GM23338 (cell line): ENCODE measurements around the gene NPHP1. TPM values are rescaled to one million over a fixed set of nuclear protein-coding genes. Genes with fewer than 3 reads are reported as not detected.

ENCODE experiments used
- ATAC-seq: fragments of 200-7000 bp; cut with Tn5 transposase; 3 replicates; pipeline ENCODE4 v1.9.1; 2020
- DNase-seq: peaks from one replicate; pipeline ENCODE4 v3.0.0-alpha.2; 2015; ENCODE audit warnings: low spot score
- H2AFZ ChIP-seq: fragments of 200-600 bp; sonication (generic); 2 replicates; pipeline ENCODE4 v1.8.0; 2016; ENCODE audit warnings: antibody characterized with exemption, mild to moderate bottlenecking, moderate library complexity
- H3F3A ChIP-seq: fragments of 200-600 bp; sonication (generic); replicated peaks from 2 replicates; pipeline ENCODE4 v1.8.0; 2017; ENCODE audit warnings: antibody characterized with exemption, mixed run types, low read depth
- H3K27ac ChIP-seq: fragments of 200-600 bp; sonication (generic); 2 replicates; pipeline ENCODE4 v1.6.1; 2016; ENCODE audit warnings: low read depth
- H3K27me3 ChIP-seq: fragments of 200-600 bp; sonication (generic); 2 replicates; pipeline ENCODE4 v1.8.0; 2016; ENCODE audit warnings: mild to moderate bottlenecking, mixed run types, moderate library complexity; ENCODE audit not compliant: insufficient read depth
- H3K36me3 ChIP-seq: fragments of 200-600 bp; sonication (generic); 2 replicates; pipeline ENCODE4 v1.8.0; 2016; ENCODE audit warnings: mild to moderate bottlenecking; ENCODE audit not compliant: insufficient read depth
- H3K4me1 ChIP-seq: fragments of 200-600 bp; sonication (generic); 2 replicates; pipeline ENCODE4 v1.8.0; 2016; ENCODE audit warnings: mild to moderate bottlenecking, moderate library complexity; ENCODE audit not compliant: insufficient read depth
- H3K4me2 ChIP-seq: fragments of 200-600 bp; sonication (generic); 2 replicates; pipeline ENCODE4 v1.7.1; 2017; ENCODE audit warnings: mixed run types
- H3K4me3 ChIP-seq: fragments of 200-600 bp; sonication (generic); 2 replicates; pipeline ENCODE4 v1.6.1; 2016; ENCODE audit warnings: mixed run types
- H3K79me2 ChIP-seq: fragments of 200-600 bp; sonication (generic); replicated peaks from 2 replicates; pipeline ENCODE4 v1.8.0; 2017; ENCODE audit warnings: mild to moderate bottlenecking; ENCODE audit not compliant: insufficient read depth
- H3K9me2 ChIP-seq: fragments of 200-600 bp; sonication (generic); 2 replicates; pipeline ENCODE4 v1.8.0; 2017; ENCODE audit not compliant: insufficient read depth
- H4K20me1 ChIP-seq: fragments of 200-600 bp; sonication (generic); replicated peaks from 2 replicates; pipeline ENCODE4 v1.8.0; 2017; ENCODE audit warnings: mild to moderate bottlenecking; ENCODE audit not compliant: insufficient read depth
- H3K27ac Mint-ChIP-seq: 2 replicates; pipeline ENCODE4 v1.8.0; 2020; ENCODE audit warnings: inconsistent platforms, mild to moderate bottlenecking, moderate library complexity, mixed read lengths
- H3K27me3 Mint-ChIP-seq: 3 replicates; pipeline ENCODE4 v1.8.0; 2022; ENCODE audit warnings: low read depth, mild to moderate bottlenecking, moderate library complexity, mixed read lengths, inconsistent platforms; ENCODE audit not compliant: insufficient read depth, poor library complexity
- H3K36me3 Mint-ChIP-seq: 3 replicates; pipeline ENCODE4 v1.8.0; 2021; ENCODE audit warnings: low read depth, mild to moderate bottlenecking, inconsistent platforms, moderate library complexity, mixed read lengths
- H3K4me1 Mint-ChIP-seq: 3 replicates; pipeline ENCODE4 v1.8.0; 2020; ENCODE audit warnings: mild to moderate bottlenecking, inconsistent platforms, mixed read lengths
- H3K4me3 Mint-ChIP-seq: 3 replicates; pipeline ENCODE4 v1.8.0; 2021; ENCODE audit warnings: moderate library complexity, mild to moderate bottlenecking, inconsistent platforms, mixed read lengths
- H3K9me3 Mint-ChIP-seq: 3 replicates; pipeline ENCODE4 v1.8.0; 2020; ENCODE audit warnings: moderate library complexity, mild to moderate bottlenecking, inconsistent platforms, mixed read lengths
- CREB1 ChIP-seq: fragments of 250-450 bp; sonication (Bioruptor Pico); IDR thresholded peaks from 2 replicates; pipeline ENCODE4 v1.5.0; 2020; ENCODE audit warnings: low read depth, mild to moderate bottlenecking, moderate library complexity
- CTCF ChIP-seq, 2 experiments: fragments of 200-600 bp in 1 of 2; sonication (generic) in 1 of 2; conservative IDR thresholded peaks; 2 replicates each; pipeline versions ENCODE4 v1.5.1 to v1.6.1; 2016 to 2017; ENCODE audit warnings: antibody characterized with exemption in 2 of 2, low read depth in 2 of 2, mild to moderate bottlenecking in 2 of 2, moderate library complexity in 1 of 2
- EZH2 ChIP-seq: fragments of 200-600 bp; sonication (generic); IDR thresholded peaks from one replicate; pipeline ENCODE4 v1.8.0; 2017; ENCODE audit warnings: antibody characterized with exemption, mild to moderate bottlenecking, low read depth; ENCODE audit not compliant: unreplicated experiment
- EZH2phosphoT487 ChIP-seq: fragments of 200-600 bp; sonication (generic); IDR thresholded peaks from one replicate; pipeline ENCODE4 v1.8.1; 2018; ENCODE audit warnings: antibody characterized with exemption; ENCODE audit not compliant: unreplicated experiment
- JUNB ChIP-seq: IDR thresholded peaks from one replicate; pipeline ENCODE4 v1.6.1; 2016; ENCODE audit warnings: antibody characterized with exemption; ENCODE audit not compliant: unreplicated experiment
- NANOG ChIP-seq: IDR thresholded peaks from 2 replicates; pipeline ENCODE4 v1.6.1; 2016; ENCODE audit warnings: antibody characterized with exemption, borderline replicate concordance
- POLR2AphosphoS5 ChIP-seq: IDR thresholded peaks from 2 replicates; pipeline ENCODE4 v1.6.1; 2016; ENCODE audit warnings: antibody characterized with exemption, low read depth
- REST ChIP-seq: IDR thresholded peaks from one replicate; pipeline ENCODE4 v1.6.1; 2018; ENCODE audit warnings: antibody characterized with exemption; ENCODE audit not compliant: unreplicated experiment
- STAT1 ChIP-seq: IDR thresholded peaks from one replicate; pipeline ENCODE4 v1.6.1; 2016; ENCODE audit warnings: antibody characterized with exemption; ENCODE audit not compliant: unreplicated experiment
- ZNF114 ChIP-seq: fragments of 250-450 bp; sonication (Bioruptor Pico); IDR thresholded peaks from 2 replicates; pipeline ENCODE4 v1.5.0; 2020; ENCODE audit warnings: mild to moderate bottlenecking, moderate library complexity
- ZNF331 ChIP-seq: fragments of 250-450 bp; sonication (Bioruptor Pico); IDR thresholded peaks from 2 replicates; pipeline ENCODE4 v1.5.0; 2020; ENCODE audit warnings: low read depth, mild to moderate bottlenecking, moderate library complexity
- ZNF462 ChIP-seq: fragments of 250-450 bp; sonication (Bioruptor Pico); IDR thresholded peaks from 2 replicates; pipeline ENCODE4 v1.5.0; 2020; ENCODE audit warnings: mild to moderate bottlenecking, moderate library complexity
- polyA plus RNA-seq: library from polyadenylated mRNA; unstranded; fragments of >200 nt; fragmentation: Nextera tagmentation; extraction: Ambion mirVana; gene quantifications from 2 replicates; pipeline ENCODE4 v1.2.1, GENCODE V29; 2016
- total RNA-seq: library from RNA; depleted of rRNA; stranded (reverse); fragments of >200 nt; shearing (Covaris generic); gene quantifications from 2 replicates; pipeline ENCODE4 v1.2.3, GENCODE V29; 2014
- TF ChIP-seq, protein P1 (sequence below): IDR thresholded peaks from 2 replicates; pipeline ENCODE4 v1.6.1; 2016; ENCODE audit warnings: antibody characterized with exemption

NPHP1 gene
- total and polyA plus RNA-seq, 2 experiments from 2014 or later = 4.6 to 10.0 TPM

DNA sequence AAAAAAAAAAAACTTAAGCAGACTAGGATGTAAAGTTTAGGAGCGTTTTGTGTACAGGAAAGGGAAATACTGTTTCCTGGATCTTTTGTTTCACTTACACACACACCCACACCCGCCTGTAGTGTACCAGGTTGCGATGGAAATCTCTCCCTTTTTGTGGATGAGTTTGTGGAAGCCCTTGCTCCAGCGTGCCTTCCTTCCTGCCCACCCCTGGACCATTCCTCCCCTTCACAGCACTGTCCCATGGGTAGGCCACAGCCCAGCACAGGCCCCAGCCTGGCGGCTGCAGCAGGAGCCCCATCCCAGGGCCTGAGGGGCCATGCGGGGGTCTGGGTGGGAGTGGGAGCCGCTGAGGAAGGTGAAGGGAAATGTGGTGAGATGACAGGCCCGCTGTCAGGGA lies 104.3 kb downstream of the NPHP1 start:
- H3K27ac ChIP-seq = no peak overlapping the region
- H3K4me1 ChIP-seq = no peaks in the 10 kb centered on the region

More for the DNA sequence above, 104.3 kb downstream of the NPHP1 start:
- Histone ChIP-seq H2AFZ (no peak overlapping the region), H3K4me2 (no peak overlapping the region), H4K20me1 (no peaks in the 10 kb centered on the region), H3K36me3 (no peaks in the 10 kb centered on the region), H3K9me2 (no peaks in the 10 kb centered on the region), H3K27me3 (no peaks in the 10 kb centered on the region), H3K4me3 (no peak overlapping the region), H3F3A (no peaks in the 10 kb centered on the region), H3K79me2 (no peaks in the 10 kb centered on the region)
- Mint-ChIP-seq H3K9me3 (no peaks in the 10 kb centered on the region; the same call in 2 of the 3 replicates), H3K27ac (no peak overlapping the region), H3K4me3 (no peak overlapping the region), H3K4me1 (peaks cover 9% of the 10 kb centered on the region; the same call in 2 of the 3 replicates), H3K27me3 (peaks cover 4% of the 10 kb centered on the region), H3K36me3 (no peaks in the 10 kb centered on the region)
- ATAC-seq (no peak), DNase-seq (no peak)
- no peak for TF ChIP-seq STAT1
- TF ChIP-seq, protein P1, sequence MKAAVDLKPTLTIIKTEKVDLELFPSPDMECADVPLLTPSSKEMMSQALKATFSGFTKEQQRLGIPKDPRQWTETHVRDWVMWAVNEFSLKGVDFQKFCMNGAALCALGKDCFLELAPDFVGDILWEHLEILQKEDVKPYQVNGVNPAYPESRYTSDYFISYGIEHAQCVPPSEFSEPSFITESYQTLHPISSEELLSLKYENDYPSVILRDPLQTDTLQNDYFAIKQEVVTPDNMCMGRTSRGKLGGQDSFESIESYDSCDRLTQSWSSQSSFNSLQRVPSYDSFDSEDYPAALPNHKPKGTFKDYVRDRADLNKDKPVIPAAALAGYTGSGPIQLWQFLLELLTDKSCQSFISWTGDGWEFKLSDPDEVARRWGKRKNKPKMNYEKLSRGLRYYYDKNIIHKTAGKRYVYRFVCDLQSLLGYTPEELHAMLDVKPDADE = no peak
- TF ChIP-seq JUNB = no peak
- TF ChIP-seq ZNF462 (CRISPR knock-in tag) = no peak
- no peak for TF ChIP-seq ZNF331 (CRISPR knock-in tag)
- no peak for TF ChIP-seq ZNF114
- TF ChIP-seq CTCF (conservative IDR thresholded peaks at IDR 0.05; ENCODE audit: low read depth in 2 of 2) = no peak
- no peak for TF ChIP-seq EZH2
- no peak for TF ChIP-seq CREB1 (CRISPR knock-in tag)
- no peak for TF ChIP-seq REST
- no peak for TF ChIP-seq EZH2phosphoT487
- no peak for TF ChIP-seq NANOG
- TF ChIP-seq POLR2AphosphoS5 = no peak
